CD4-positive, alpha-beta T cell treated with Interleukin-1 beta for 1 hour (primary cell): ENCODE data around the gene OTUD5.
A peak's percentile ranks its signal among the peaks of the same experiment; 100 is the strongest.

Experiments
- DNase-seq, 2 donors: peaks; one replicate each; pipeline ENCODE4 v3.0.0-alpha.2; 2020 to 2022

OTUD5 gene

DNA sequence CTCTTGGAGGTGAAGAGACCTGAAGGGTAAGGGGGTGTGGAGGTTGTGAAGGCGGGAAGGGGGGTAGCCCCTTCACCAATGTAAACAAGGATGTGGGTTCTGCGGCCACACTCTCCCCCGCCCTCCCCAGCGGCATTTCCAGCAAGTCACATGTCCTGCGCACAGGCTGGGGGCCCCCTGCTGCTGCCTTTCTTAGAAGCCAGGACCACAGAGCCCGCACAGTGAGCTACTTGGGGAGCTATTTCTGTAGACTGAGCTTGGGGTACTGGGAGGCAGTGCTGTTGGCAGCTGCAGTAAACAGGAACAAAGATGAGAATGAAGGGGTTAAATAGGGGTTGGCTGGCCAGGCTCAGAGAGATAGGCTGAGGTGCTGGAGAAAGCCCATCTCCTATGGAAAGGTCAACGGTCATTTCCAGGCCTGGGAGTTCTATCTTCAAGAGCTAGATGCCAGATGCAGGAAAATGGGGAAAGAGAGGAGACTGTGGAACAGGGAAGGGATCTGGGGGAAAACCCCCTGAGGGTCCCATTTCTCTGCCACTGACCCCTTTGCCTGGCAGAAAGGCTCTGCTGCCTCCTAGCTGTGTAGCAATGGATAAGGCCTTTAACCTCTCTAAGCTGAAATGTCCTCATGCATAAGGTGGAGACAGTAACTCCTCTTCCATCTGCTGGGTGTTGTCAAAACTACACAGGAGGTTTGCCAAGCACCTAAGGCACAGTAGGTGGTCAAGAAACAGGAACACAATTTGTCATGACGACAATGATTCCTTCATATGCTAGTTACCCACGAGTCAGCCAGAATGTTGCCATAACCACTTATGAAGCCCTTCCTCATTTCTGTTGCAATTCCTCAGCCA is 20.1 kb downstream of the OTUD5 start:
- DNase-seq = peak; percentile 90 to 94

DNA sequence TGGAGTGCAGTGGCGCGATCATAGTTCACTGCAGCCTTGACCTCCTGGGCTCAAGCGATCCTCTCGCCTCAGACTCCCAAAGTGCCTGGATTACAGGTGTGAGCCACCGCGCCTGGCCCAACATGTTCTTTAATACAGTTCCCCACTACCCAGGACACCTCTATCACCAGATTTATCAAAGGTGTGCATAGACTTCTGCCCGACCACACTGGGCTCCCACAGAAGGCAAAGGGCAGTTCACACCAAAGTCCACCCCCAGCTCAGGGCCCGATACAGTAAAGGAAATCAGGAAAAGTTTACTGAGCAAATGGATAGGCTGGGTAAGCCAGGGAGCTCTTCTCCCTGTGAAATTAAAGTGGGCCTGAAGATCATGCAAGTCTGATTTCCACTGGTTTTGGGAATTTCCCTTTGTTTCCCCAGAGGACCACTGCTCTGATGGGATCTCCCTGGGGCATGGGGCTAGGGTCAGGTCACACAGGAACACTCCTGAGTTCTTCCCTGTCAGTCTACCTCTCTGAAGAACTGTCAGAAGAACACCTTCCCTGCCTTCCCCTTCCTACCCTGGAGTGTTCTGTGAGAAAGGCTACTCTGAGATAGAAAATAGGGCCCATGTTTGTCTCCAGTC is 20.9 kb downstream of the OTUD5 start:
- DNase-seq = no peak

GRCh38 chrX:48935301-48935670 is 22.1 kb downstream of the OTUD5 start:
- DNase-seq = no peak

- peak; percentile 66 to 76 for DNase-seq
These were observed 22.7 kb downstream of the OTUD5 start for GRCh38 chrX:48934581-48935300.

DNA sequence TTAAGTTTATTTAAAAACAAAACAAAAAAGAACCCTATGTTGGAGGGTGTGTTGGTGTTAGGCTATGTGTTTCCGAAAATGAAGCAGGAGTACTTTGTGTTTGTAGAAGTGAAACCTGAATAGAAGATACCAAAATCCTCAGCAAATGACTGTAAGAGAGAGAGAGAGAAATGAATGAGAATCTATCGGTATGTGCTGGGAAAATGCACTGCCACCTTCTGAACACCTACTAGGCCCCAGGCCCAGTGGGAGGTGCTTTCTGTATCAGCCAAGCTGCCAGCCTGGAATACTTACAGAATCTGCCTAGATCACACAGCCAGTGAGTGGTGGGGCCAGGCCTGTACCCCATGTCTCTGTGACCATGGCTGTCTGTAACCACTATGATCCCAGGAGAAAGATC is 23.6 kb downstream of the OTUD5 start:
- no peak for DNase-seq

DNA sequence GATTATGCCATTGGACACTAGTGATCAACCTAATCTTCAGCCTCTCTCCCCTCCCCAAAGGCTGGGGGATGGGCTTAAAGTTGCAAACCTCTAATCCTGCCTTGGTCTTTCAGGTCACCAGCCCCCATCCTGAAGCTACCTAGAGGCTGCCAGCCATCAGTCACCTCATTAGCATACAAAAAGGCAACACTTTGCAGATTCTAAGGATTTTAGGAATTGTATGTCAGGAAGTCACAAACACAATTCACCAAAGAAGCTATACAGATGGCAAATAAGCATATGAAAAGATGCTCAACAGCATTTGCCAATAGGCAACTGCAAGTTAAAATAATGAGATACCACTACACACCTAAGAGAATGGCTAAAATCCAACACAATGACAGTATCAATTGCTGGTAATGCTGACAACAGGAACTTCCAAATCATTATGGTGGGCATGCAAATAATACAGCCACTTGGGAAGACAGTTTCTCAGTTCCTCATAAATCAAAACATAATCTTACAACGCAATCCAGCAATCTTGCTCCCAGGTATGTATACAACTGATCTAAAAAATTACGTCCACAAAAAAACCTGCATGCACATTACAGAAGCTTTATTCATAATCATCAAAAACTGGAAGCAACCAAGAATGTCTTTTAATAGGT is 29.5 kb downstream of the OTUD5 start:
- DNase-seq = no peak

DNA sequence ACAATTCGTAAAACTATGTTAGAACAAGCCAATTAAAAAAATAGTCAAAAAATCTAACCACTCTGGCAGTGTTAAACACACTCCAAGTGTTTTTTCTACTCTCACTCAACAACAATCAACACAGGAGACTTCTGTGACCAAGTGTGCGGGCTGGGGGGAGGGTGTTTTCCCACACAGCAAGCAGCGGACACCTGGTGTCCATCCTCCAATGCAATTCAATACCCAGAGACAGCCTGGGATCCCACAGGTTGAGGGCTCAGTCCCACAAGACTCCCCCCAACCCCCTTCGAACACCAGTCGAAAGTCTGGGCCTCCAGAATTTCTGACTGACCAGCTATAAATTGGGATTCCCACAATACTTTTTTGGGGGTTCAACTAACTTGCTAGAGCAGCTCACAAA is 30.3 kb downstream of the OTUD5 start:
- DNase-seq = no peak

- DNase-seq = no peak
These were observed 33.1 kb downstream of the OTUD5 start for GRCh38 chrX:48924270-48924669.

- DNase-seq = no peak
These were observed 33.6 kb downstream of the OTUD5 start for GRCh38 chrX:48923771-48924170.

- DNase-seq = no peak
These were observed 36.7 kb downstream of the OTUD5 start for GRCh38 chrX:48920718-48921104.

- DNase-seq = peak; percentile 34 to 50
These were observed 37.3 kb downstream of the OTUD5 start for GRCh38 chrX:48919947-48920717.

DNA sequence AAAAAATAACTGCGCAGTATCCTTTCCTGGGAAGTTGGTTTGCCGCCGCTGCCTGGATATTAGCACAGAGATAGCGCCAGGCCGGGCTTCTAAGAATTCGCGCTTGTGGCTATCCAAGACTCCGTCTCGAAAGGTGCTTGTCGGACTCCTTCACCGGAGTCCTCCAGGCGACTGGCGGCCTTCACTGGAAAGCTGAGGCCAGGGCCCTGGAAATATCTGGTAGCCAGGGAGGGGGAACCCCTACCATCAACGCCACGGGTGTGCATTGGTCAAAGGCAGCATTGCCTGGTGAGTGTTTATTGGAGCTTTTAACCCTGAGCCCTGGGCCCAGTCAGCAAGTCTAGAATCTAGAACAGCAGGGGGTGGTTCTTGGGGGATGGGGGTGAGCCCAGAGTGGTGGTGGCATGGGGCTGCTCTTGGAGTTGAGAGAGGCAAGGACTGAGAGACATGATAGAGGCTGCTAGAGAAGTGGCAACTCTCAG is 38.0 kb downstream of the OTUD5 start:
- peak; percentile 53 to 54 for DNase-seq

GRCh38 chrX:48918643-48919340 is 38.6 kb downstream of the OTUD5 start, which contains the start of gene PIM2:
Gene PIM2 (minus strand): TSS chrX:48919024. CDS start chrX:48918834, 190 bp downstream.
- peak; percentile 95 to 96 for DNase-seq

DNA sequence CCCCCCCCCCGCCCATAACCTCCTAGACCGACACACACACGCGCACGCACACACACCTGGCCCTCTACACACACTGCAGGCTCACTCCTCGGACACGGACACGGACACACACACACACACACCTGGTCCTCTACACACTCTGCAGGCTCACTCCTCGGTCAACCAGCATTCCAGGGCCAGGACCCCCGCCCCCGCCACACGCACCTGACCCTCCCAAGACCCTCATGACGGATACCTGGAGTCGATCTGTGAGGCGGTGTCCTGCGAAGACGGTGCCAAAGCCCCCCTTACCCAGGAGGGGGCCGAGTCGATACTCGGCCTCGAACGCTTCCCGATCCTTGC is 39.1 kb downstream of the OTUD5 start:
- DNase-seq = no peak

DNA sequence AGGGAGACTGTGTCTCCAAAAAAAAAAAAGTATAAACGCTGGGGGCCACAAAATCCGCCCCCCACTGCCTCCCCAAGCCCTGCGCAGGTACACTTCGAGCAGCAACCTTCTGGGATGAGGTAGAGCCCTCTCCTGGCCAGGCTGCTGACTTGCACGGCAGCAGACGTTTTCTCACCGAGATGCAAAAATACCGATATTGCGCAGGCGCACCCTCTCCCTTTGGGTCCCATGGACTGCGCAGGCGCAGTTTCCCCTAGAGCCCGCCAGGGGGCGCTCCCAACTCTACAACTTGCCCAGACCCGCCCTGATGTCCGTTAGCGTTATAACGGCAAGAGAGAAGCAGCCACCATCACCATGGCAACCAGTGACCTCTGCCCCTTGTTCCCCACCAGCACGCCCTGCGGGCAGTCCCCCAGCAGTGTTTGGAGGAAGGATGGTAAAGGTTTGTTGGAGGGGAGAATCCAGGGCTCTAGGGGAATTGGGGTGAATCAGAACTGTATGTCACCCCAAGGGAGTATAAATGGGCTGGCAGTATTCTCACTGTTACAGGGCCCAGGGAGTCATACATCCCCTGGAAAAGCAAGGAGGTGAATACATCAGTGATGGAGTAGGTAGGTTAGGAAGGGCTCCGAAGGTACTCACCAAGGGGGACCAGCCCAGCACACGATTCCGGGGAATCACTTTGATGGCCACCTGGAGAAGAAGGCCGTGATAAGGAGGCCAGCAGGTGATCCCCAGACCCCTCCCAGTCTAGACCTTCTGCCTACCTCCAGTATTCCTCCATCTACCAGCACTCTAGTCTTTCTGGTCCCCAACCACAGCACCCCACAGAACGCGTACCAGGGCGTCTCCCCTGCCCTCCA is 40.0 kb downstream of the OTUD5 start:
- peak; percentile 92 to 94 for DNase-seq

GRCh38 chrX:48914593-48915493 is 42.6 kb downstream of the OTUD5 start:
- no peak for DNase-seq

DNA sequence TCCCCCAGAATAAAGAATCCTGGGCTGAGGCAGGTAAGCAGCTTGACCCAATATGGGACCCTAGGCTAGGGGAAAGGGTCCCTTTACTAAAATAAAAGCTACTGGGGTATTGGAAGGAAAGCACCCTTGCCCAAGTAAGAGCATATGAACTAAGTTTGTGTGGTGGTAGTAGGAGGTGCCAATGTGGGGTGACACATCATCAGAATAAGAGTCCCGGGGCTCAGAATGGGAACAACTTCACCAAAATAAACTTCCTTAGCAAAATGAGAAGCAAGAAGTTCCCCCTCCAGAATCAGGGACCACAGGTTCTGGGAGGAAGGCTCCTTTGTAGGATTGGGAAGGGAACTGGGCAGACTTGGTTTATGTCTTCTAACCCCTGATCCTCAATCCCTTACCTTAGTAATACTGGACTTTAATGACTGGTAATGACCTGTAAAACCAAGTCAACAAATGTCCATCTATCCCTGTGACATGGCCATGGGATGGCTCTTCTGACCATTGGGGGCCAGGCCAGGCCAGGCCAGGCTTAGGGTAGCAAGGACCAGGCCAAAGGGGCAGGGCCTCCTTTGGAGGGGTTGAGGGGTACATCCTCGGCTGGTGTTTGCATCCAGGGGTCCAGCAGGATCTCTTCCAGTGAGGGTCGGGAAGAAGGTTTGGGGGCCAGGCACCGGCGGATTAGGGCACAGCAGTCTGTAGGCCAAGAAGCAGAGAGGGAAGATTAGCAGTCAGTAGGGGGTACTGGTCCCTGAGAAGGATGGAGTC is 43.6 kb downstream of the OTUD5 start:
- no peak for DNase-seq

GRCh38 chrX:48911412-48912182 is 45.8 kb downstream of the OTUD5 start, which contains the start of gene SLC35A2:
Gene SLC35A2 (minus strand): TSS chrX:48911646. CDS start chrX:48911636, 10 bp downstream.
- DNase-seq = peak; percentile 89
